H9 (cell line): ENCODE measurements around the gene TMEM59. TPM values are rescaled to one million over a fixed set of nuclear protein-coding genes. Genes with fewer than 3 reads are reported as not detected.

ENCODE experiments used
- DNase-seq: peaks from one replicate; pipeline ENCODE4 v3.0.0-alpha.2; 2017
- H2AFZ ChIP-seq: one replicate; pipeline ENCODE4 v1.6.1; 2013; ENCODE audit warnings: mild to moderate bottlenecking, low read length, control low read depth, moderate library complexity
- H2AK5ac ChIP-seq: 2 replicates; pipeline ENCODE4 v1.6.1; 2013; ENCODE audit warnings: low read length, control low read depth, mixed read lengths; ENCODE audit not compliant: insufficient read length
- H2BK120ac ChIP-seq: one replicate; pipeline ENCODE4 v1.6.1; 2013; ENCODE audit warnings: low read depth, mild to moderate bottlenecking, low read length, control low read depth, inconsistent platforms; ENCODE audit not compliant: poor library complexity, severe bottlenecking
- H2BK12ac ChIP-seq: 2 replicates; pipeline ENCODE4 v1.6.1; 2013; ENCODE audit warnings: low read length, control low read depth, mixed read lengths, low read depth; ENCODE audit not compliant: insufficient read length
- H2BK15ac ChIP-seq: 2 replicates; pipeline ENCODE4 v1.6.1; 2013; ENCODE audit warnings: low read depth, low read length, control low read depth
- H2BK20ac ChIP-seq: one replicate; pipeline ENCODE4 v1.6.1; 2013; ENCODE audit warnings: low read depth, mild to moderate bottlenecking, low read length, control low read depth, inconsistent platforms; ENCODE audit not compliant: poor library complexity, severe bottlenecking
- H2BK5ac ChIP-seq: 2 replicates; pipeline ENCODE4 v1.6.1; 2013; ENCODE audit warnings: low read length, control low read depth, mixed read lengths; ENCODE audit not compliant: insufficient read length
- H3K14ac ChIP-seq: 2 replicates; pipeline ENCODE4 v1.6.1; 2013; ENCODE audit warnings: low read length, control low read depth; ENCODE audit not compliant: insufficient read depth
- H3K18ac ChIP-seq: 2 replicates; pipeline ENCODE4 v1.6.1; 2013; ENCODE audit warnings: low read depth, mild to moderate bottlenecking, mixed read lengths, low read length, control low read depth; ENCODE audit not compliant: insufficient read length
- H3K23ac ChIP-seq: 2 replicates; pipeline ENCODE4 v1.6.1; 2013; ENCODE audit warnings: low read length, control low read depth, mixed read lengths, low read depth; ENCODE audit not compliant: insufficient read length
- H3K23me2 ChIP-seq: 2 replicates; pipeline ENCODE4 v1.6.1; 2013; ENCODE audit warnings: low read depth, mild to moderate bottlenecking, mixed read lengths, low read length, control low read depth; ENCODE audit not compliant: insufficient read length, poor library complexity, severe bottlenecking
- H3K27ac ChIP-seq: 2 replicates; pipeline ENCODE4 v1.5.1; 2013; ENCODE audit warnings: low read length, control low read depth, mixed read lengths, low read depth; ENCODE audit not compliant: insufficient read length
- H3K27me3 ChIP-seq: 2 replicates; pipeline ENCODE4 v1.6.1; 2013; ENCODE audit warnings: low read length, control low read depth, inconsistent platforms; ENCODE audit not compliant: insufficient read depth
- H3K4ac ChIP-seq: 2 replicates; pipeline ENCODE4 v1.6.1; 2013; ENCODE audit warnings: low read depth, mild to moderate bottlenecking, control low read depth, inconsistent platforms, low read length, moderate library complexity
- H3K4me1 ChIP-seq: 2 replicates; pipeline ENCODE4 v1.6.1; 2013; ENCODE audit warnings: low read length, control low read depth, inconsistent platforms; ENCODE audit not compliant: insufficient read depth
- H3K4me2 ChIP-seq: 2 replicates; pipeline ENCODE4 v1.6.1; 2013; ENCODE audit warnings: low read length, control low read depth, mixed read lengths; ENCODE audit not compliant: insufficient read length, insufficient read depth
- H3K56ac ChIP-seq: 2 replicates; pipeline ENCODE4 v1.6.1; 2013; ENCODE audit warnings: low read depth, mild to moderate bottlenecking, mixed read lengths, low read length, control low read depth; ENCODE audit not compliant: insufficient read length
- H3K79me1 ChIP-seq: 2 replicates; pipeline ENCODE4 v1.6.1; 2013; ENCODE audit warnings: low read depth, mild to moderate bottlenecking, moderate library complexity, low read length, control low read depth, inconsistent platforms; ENCODE audit not compliant: insufficient read depth, poor library complexity, severe bottlenecking
- H3K79me2 ChIP-seq: 2 replicates; pipeline ENCODE4 v1.6.1; 2013; ENCODE audit warnings: low read length, control low read depth, inconsistent platforms; ENCODE audit not compliant: insufficient read depth
- H3K9ac ChIP-seq: 2 replicates; pipeline ENCODE4 v1.6.1; 2013; ENCODE audit warnings: low read length, control low read depth, mixed read lengths; ENCODE audit not compliant: insufficient read length; ENCODE audit errors: extremely low read depth
- H3K9me3 ChIP-seq: one replicate; pipeline ENCODE4 v1.6.1; 2013; ENCODE audit warnings: low read depth, low read length, inconsistent platforms; ENCODE audit not compliant: control insufficient read depth
- H3T11ph ChIP-seq: one replicate; pipeline ENCODE4 v1.6.1; 2013; ENCODE audit warnings: mild to moderate bottlenecking, low read length, control low read depth, inconsistent platforms
- H4K20me1 ChIP-seq: one replicate; pipeline ENCODE4 v1.6.1; 2013; ENCODE audit not compliant: control insufficient read depth, insufficient read length, insufficient read depth
- H4K5ac ChIP-seq: 2 replicates; pipeline ENCODE4 v1.6.1; 2013; ENCODE audit warnings: low read depth, mild to moderate bottlenecking, mixed read lengths, low read length, control low read depth; ENCODE audit not compliant: insufficient read length
- H4K8ac ChIP-seq: replicated peaks from 2 replicates; pipeline ENCODE4 v1.6.1; 2013; ENCODE audit warnings: low read length, control low read depth, mixed read lengths, low read depth; ENCODE audit not compliant: insufficient read length
- H4K91ac ChIP-seq: 2 replicates; pipeline ENCODE4 v1.6.1; 2013; ENCODE audit warnings: low read depth, mild to moderate bottlenecking, moderate library complexity, mixed read lengths, low read length, control low read depth; ENCODE audit not compliant: insufficient read length
- H3K27ac Mint-ChIP-seq, 3 experiments: 2 replicates in 2 of 3; 3 replicates in 1 of 3; pipeline ENCODE4 v1.8.0; 2020 to 2021; ENCODE audit warnings: mixed read lengths in 3 of 3, mild to moderate bottlenecking in 1 of 3, moderate library complexity in 1 of 3
- H3K27me3 Mint-ChIP-seq: 2 replicates; pipeline ENCODE4 v1.8.0; 2021; ENCODE audit warnings: low read depth, mild to moderate bottlenecking, moderate library complexity, mixed read lengths
- H3K36me3 Mint-ChIP-seq, 3 experiments: 2 replicates in 2 of 3; 3 replicates in 1 of 3; pipeline ENCODE4 v1.8.0; 2020 to 2021; ENCODE audit warnings: low read depth in 3 of 3, mixed read lengths in 3 of 3; ENCODE audit not compliant: insufficient read depth in 1 of 3
- H3K4me1 Mint-ChIP-seq, 2 experiments: 2 replicates each; pipeline ENCODE4 v1.8.0; 2020; ENCODE audit warnings: mixed read lengths in 2 of 2
- H3K4me3 Mint-ChIP-seq, 2 experiments: 2 replicates in 1 of 2; 3 replicates in 1 of 2; pipeline ENCODE4 v1.8.0; 2020 to 2021; ENCODE audit warnings: mild to moderate bottlenecking in 2 of 2, mixed read lengths in 2 of 2, moderate library complexity in 1 of 2
- H3K9me3 Mint-ChIP-seq, 2 experiments: 2 replicates in 1 of 2; 3 replicates in 1 of 2; pipeline ENCODE4 v1.8.0; 2020; ENCODE audit warnings: mild to moderate bottlenecking in 2 of 2, mixed read lengths in 2 of 2, moderate library complexity in 1 of 2
- WGBS: extraction: QIAGEN DNeasy Blood & Tissue Kit; methylation state at CpG from one replicate; pipeline ENCODE4 v1.1.7; 2013; ENCODE audit warnings: missing lambda C conversion rate, low lambda C conversion rate, mixed read lengths; ENCODE audit not compliant: insufficient read length; ENCODE audit errors: extremely low coverage; 5-methylcytosine and 5-hydroxymethylcytosine counted together
- total RNA-seq: library from RNA; stranded (reverse); gene quantifications from 2 replicates; pipeline ENCODE4 v1.2.1, GENCODE V29; 2021
- TF ChIP-seq, protein P1 (sequence below): fragments of 200-600 bp; sonication (generic); conservative IDR thresholded peaks from 3 replicates; pipeline ENCODE4 v1.8.0; 2021; ENCODE audit warnings: antibody characterized with exemption, mild to moderate bottlenecking

Gene TMEM59
- total RNA-seq, 1 experiment from 2014 or later = 111 TPM

DNA sequence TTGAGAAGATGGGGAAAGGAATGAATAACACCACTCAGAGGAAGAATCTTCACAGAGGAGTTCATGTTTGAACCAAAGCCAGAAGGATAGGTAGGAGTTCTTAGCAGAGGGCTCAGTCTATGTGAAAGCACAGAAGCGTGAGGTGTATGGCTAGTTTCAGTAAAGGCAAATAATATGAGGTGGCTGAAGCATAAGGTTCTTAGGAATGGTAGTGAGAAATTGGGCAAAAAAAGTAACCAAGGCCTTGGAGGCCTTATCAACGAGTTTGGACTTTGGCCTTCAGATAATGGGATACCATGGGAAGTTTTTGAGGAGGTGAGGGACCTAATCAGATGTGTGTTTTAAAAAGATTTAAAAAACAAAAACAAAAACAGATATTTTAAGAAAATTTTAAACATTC lies 47.5 kb upstream of the TMEM59 start:
- Histone ChIP-seq H3K27me3 (no peaks in the 10 kb centered on the region), H4K20me1 (no peaks in the 10 kb centered on the region), H3T11ph (no peak overlapping the region), H3K23ac (no peak overlapping the region), H3K9me3 (no peaks in the 10 kb centered on the region), H3K56ac (no peak overlapping the region), H2BK12ac (no peak overlapping the region), H2AK5ac (no peak overlapping the region), H3K9ac (no peak overlapping the region), H4K8ac (no peak overlapping the region), H3K4me2 (no peak overlapping the region), H3K4me1 (no peaks in the 10 kb centered on the region), H2BK120ac (no peak overlapping the region), H3K14ac (no peak overlapping the region), H3K18ac (no peak overlapping the region), H2BK15ac (no peak overlapping the region), H2BK20ac (no peak overlapping the region), H3K79me2 (no peaks in the 10 kb centered on the region), H2BK5ac (no peak overlapping the region), H4K5ac (no peak overlapping the region), H3K79me1 (no peaks in the 10 kb centered on the region), H2AFZ (no peak overlapping the region), H4K91ac (no peak overlapping the region), H3K23me2 (no peaks in the 10 kb centered on the region), H3K4ac (no peak overlapping the region), H3K27ac (no peak overlapping the region)
- Mint-ChIP-seq H3K36me3 (peaks cover 0 to 3% (median 0%) of the 10 kb centered on the region in 3 experiments; a peak in 2 of 7 replicates), H3K4me3 (no peak overlapping the region), H3K9me3 (no peaks in the 10 kb centered on the region), H3K27me3 (no peaks in the 10 kb centered on the region; the same call in 1 of the 2 replicates), H3K27ac (no peak overlapping the region), H3K4me1 (peaks cover 5 to 13% of the 10 kb centered on the region in 2 experiments; a peak in 3 of 4 replicates)
- DNase-seq = no peak
- no CpG with 5 or more reads among the region's 2 CpGs for WGBS
- TF ChIP-seq, protein P1, sequence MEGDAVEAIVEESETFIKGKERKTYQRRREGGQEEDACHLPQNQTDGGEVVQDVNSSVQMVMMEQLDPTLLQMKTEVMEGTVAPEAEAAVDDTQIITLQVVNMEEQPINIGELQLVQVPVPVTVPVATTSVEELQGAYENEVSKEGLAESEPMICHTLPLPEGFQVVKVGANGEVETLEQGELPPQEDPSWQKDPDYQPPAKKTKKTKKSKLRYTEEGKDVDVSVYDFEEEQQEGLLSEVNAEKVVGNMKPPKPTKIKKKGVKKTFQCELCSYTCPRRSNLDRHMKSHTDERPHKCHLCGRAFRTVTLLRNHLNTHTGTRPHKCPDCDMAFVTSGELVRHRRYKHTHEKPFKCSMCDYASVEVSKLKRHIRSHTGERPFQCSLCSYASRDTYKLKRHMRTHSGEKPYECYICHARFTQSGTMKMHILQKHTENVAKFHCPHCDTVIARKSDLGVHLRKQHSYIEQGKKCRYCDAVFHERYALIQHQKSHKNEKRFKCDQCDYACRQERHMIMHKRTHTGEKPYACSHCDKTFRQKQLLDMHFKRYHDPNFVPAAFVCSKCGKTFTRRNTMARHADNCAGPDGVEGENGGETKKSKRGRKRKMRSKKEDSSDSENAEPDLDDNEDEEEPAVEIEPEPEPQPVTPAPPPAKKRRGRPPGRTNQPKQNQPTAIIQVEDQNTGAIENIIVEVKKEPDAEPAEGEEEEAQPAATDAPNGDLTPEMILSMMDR = no peak
